Liver (tissue), 9 donors: ENCODE results near the gene NANOS1. TPM values are rescaled to one million over a fixed set of nuclear protein-coding genes. Genes with fewer than 3 reads are reported as not detected.

Experiments
- DNase-seq: peaks from one replicate; pipeline ENCODE4 v3.0.0-alpha.2; 2017; ENCODE audit warnings: low spot score
- H3K27ac ChIP-seq, 2 donors: one replicate each; pipeline ENCODE4 v1.7.0; 2013; ENCODE audit warnings: inconsistent platforms in 2 of 2, low read length in 2 of 2, control low read depth in 1 of 2, low read depth in 1 of 2, mild to moderate bottlenecking in 1 of 2
- H3K27me3 ChIP-seq, 4 donors: one replicate each; pipeline versions ENCODE4 v1.6.1 to v1.7.0; 2013; ENCODE audit warnings: low read length in 3 of 4, inconsistent platforms in 1 of 4, mild to moderate bottlenecking in 1 of 4, moderate library complexity in 1 of 4; ENCODE audit not compliant: control insufficient read depth in 4 of 4, insufficient read depth in 4 of 4
- H3K36me3 ChIP-seq, 4 donors: one replicate each; pipeline versions ENCODE4 v1.6.1 to v1.7.0; 2013; ENCODE audit warnings: low read length in 3 of 4, mild to moderate bottlenecking in 3 of 4, low read depth in 1 of 4, moderate library complexity in 1 of 4; ENCODE audit not compliant: control insufficient read depth in 4 of 4, insufficient read depth in 3 of 4
- H3K4me1 ChIP-seq, 4 donors: one replicate each; pipeline versions ENCODE4 v1.6.1 to v1.7.0; 2013; ENCODE audit warnings: low read length in 3 of 4, mild to moderate bottlenecking in 3 of 4, moderate library complexity in 1 of 4; ENCODE audit not compliant: control insufficient read depth in 4 of 4, insufficient read depth in 4 of 4
- H3K4me3 ChIP-seq, 3 donors: one replicate each; pipeline versions ENCODE4 v1.6.1 to v1.7.0; 2013; ENCODE audit warnings: low read length in 3 of 3, control low read depth in 1 of 3, low read depth in 1 of 3, mild to moderate bottlenecking in 1 of 3
- H3K9ac ChIP-seq, 2 donors: one replicate each; pipeline ENCODE4 v1.7.0; 2013; ENCODE audit warnings: low read length in 2 of 2, mild to moderate bottlenecking in 2 of 2, moderate library complexity in 2 of 2, control low read depth in 1 of 2, low read depth in 1 of 2
- H3K9me3 ChIP-seq, 4 donors: one replicate each; pipeline versions ENCODE4 v1.6.1 to v1.7.0; 2013; ENCODE audit warnings: low read length in 3 of 4; ENCODE audit not compliant: control insufficient read depth in 4 of 4
- EGR1 ChIP-seq, 2 donors: IDR thresholded peaks; 2 replicates each; pipeline ENCODE4 v1.6.1; 2016 to 2018; ENCODE audit warnings: antibody characterized with exemption in 2 of 2, low read depth in 2 of 2
- FOXA1 ChIP-seq: IDR thresholded peaks from 2 replicates; pipeline ENCODE4 v1.6.1; 2016; ENCODE audit warnings: antibody characterized with exemption
- FOXA2 ChIP-seq: IDR thresholded peaks from 2 replicates; pipeline ENCODE4 v1.6.1; 2016; ENCODE audit warnings: antibody characterized with exemption
- GABPA ChIP-seq, 2 donors: IDR thresholded peaks in 1 of 2; conservative IDR thresholded peaks in 1 of 2; 2 replicates each; pipeline ENCODE4 v1.6.1; 2016; ENCODE audit warnings: antibody characterized with exemption in 2 of 2, mild to moderate bottlenecking in 1 of 2, moderate library complexity in 1 of 2
- NR2F2 ChIP-seq: IDR thresholded peaks from 2 replicates; pipeline ENCODE4 v1.6.1; 2016; ENCODE audit warnings: antibody characterized with exemption
- RXRA ChIP-seq, 2 donors: IDR thresholded peaks; 2 replicates each; pipeline ENCODE4 v1.6.1; 2017 to 2018; ENCODE audit warnings: antibody characterized with exemption in 2 of 2, mild to moderate bottlenecking in 1 of 2
- WGBS: extraction: QIAGEN DNeasy Blood & Tissue Kit; methylation state at CpG from one replicate; pipeline ENCODE4 v1.1.7; 2013; 5-methylcytosine and 5-hydroxymethylcytosine counted together
- polyA plus RNA-seq, 2 donors: library from polyadenylated mRNA; stranded (reverse) in 1 of 2; unstranded in 1 of 2; fragments of 200-250 nt in 1 of 2; fragments of >200 nt in 1 of 2; fragmentation: Nextera tagmentation in 1 of 2; extraction: Ambion mirVana in 1 of 2; gene quantifications; one replicate each; pipeline versions ENCODE4 v1.2.1 to v1.2.3, GENCODE V29; 2013 to 2015
- total RNA-seq, 2 donors: library from RNA; depleted of rRNA; stranded (reverse); fragments of >200 nt; gene quantifications; one replicate each; pipeline ENCODE4 v1.2.3, GENCODE V29; 2014
- TF ChIP-seq, protein P1 (sequence below): IDR thresholded peaks from 2 replicates; pipeline ENCODE4 v1.6.1; 2016; ENCODE audit warnings: antibody characterized with exemption
- TF ChIP-seq, protein P2 (sequence below): IDR thresholded peaks from 2 replicates; pipeline ENCODE4 v1.6.1; 2016; ENCODE audit warnings: antibody characterized with exemption
- TF ChIP-seq, protein P3 (sequence below): IDR thresholded peaks from 2 replicates; pipeline ENCODE4 v1.6.1; 2016; ENCODE audit warnings: antibody characterized with exemption, mild to moderate bottlenecking
- TF ChIP-seq, protein P4 (sequence below): IDR thresholded peaks from 2 replicates; pipeline ENCODE4 v1.6.1; 2016; ENCODE audit warnings: antibody characterized with exemption
- donor health status: healthy.
- donor health status: healthy.
- donor health status: healthy.
- donor health status: healthy.
- donor health status: healthy.

NANOS1 gene
- total and polyA plus RNA-seq, 4 donors = 0.07 to 1.1 (median 0.10) TPM

DNA sequence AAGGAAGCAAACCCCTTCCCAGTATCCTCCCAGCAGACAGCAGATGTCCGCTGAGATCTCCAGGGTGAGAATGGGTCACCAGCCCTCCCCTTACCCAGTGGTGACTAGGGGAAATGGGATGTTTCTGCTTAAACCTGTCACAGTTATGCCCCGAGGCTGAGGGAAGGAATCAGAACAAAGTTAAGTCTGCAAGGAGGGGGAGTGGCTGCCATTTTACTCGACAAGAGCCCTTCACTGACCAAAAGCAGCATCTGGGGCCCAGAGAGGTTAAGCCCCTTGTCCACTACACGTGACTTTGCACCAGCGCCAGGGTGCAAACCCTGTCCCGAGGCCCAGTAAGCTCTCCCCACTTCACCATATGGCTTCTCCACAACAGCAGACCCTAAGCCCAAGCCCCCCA, 4.6 kb upstream of the NANOS1 start:
- Histone ChIP-seq H3K4me1 (peaks cover 0 to 9% (median 5%) of the 10 kb centered on the region in 4 donors), H3K9me3 (no peaks in the 10 kb centered on the region), H3K9ac (no peak overlapping the region), H3K36me3 (no peaks in the 10 kb centered on the region), H3K27me3 (no peaks in the 10 kb centered on the region), H3K27ac (no peak overlapping the region), H3K4me3 (no peak overlapping the region)
- peak; percentile 21 for DNase-seq
- TF ChIP-seq, protein P1, sequence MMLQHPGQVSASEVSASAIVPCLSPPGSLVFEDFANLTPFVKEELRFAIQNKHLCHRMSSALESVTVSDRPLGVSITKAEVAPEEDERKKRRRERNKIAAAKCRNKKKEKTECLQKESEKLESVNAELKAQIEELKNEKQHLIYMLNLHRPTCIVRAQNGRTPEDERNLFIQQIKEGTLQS = no peak
- TF ChIP-seq RXRA (IDR thresholded peaks at IDR 0.05) (no peak), NR2F2 (no peak), GABPA (IDR thresholded peaks at IDR 0.05 in 1 of 2, conservative IDR thresholded peaks at IDR 0.05 in 1 of 2) (no peak)
- TF ChIP-seq, protein P2, sequence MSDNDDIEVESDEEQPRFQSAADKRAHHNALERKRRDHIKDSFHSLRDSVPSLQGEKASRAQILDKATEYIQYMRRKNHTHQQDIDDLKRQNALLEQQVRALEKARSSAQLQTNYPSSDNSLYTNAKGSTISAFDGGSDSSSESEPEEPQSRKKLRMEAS = no peak
- 71% methylated on average over 6 of the region's 6 CpGs for WGBS

DNA sequence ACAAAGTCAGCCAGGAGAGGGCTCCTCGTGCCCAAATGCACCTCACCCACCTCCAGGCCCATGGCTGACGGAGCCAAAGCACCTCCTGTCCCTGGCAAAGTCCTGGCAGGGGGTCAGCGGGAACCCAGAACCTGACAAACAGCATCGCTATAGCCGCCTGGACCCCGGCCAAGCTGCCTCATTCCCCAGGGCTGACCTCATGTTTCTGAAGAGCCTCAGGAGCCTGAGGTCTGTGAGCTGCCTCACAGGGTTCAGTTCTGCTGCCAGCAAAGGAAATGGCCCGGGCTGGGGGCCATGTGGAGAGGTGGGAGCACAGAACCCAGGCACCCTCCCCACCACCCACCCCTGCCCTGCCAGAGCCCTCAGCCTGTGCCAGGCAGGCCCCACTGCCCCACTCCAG, 4.2 kb upstream of the NANOS1 start:
- Histone ChIP-seq H3K27me3 (no peaks in the 10 kb centered on the region), H3K36me3 (no peaks in the 10 kb centered on the region), H3K9ac (no peak overlapping the region), H3K4me1 (peaks cover 0 to 12% (median 8%) of the 10 kb centered on the region in 4 donors), H3K27ac (no peak overlapping the region), H3K4me3 (no peak overlapping the region), H3K9me3 (no peaks in the 10 kb centered on the region)
- DNase-seq = peak; percentile 30
- TF ChIP-seq, protein P3, sequence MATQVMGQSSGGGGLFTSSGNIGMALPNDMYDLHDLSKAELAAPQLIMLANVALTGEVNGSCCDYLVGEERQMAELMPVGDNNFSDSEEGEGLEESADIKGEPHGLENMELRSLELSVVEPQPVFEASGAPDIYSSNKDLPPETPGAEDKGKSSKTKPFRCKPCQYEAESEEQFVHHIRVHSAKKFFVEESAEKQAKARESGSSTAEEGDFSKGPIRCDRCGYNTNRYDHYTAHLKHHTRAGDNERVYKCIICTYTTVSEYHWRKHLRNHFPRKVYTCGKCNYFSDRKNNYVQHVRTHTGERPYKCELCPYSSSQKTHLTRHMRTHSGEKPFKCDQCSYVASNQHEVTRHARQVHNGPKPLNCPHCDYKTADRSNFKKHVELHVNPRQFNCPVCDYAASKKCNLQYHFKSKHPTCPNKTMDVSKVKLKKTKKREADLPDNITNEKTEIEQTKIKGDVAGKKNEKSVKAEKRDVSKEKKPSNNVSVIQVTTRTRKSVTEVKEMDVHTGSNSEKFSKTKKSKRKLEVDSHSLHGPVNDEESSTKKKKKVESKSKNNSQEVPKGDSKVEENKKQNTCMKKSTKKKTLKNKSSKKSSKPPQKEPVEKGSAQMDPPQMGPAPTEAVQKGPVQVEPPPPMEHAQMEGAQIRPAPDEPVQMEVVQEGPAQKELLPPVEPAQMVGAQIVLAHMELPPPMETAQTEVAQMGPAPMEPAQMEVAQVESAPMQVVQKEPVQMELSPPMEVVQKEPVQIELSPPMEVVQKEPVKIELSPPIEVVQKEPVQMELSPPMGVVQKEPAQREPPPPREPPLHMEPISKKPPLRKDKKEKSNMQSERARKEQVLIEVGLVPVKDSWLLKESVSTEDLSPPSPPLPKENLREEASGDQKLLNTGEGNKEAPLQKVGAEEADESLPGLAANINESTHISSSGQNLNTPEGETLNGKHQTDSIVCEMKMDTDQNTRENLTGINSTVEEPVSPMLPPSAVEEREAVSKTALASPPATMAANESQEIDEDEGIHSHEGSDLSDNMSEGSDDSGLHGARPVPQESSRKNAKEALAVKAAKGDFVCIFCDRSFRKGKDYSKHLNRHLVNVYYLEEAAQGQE = no peak
- WGBS = 74% methylated on average over 7 of the region's 7 CpGs

DNA sequence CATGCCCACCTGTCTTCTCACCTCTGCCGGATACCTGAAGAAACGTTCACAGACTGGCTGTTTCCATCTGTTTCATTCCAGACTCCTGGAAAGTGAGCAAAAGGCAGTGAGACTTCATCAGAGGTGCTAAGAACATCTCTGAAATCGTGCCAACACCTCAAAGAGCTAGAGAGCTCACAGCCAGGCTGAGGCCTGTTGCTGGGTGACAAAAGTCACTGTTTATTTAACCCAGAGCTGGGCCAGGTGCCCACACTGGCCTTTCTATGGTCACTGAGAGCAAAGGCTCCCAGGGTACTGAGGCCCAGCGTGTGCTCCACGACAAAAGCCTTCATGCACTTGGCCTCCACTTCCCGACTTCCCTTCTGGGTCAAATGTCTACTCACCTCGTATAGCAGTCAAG, 3.7 kb upstream of the NANOS1 start:
- 72% methylated on average over 7 of the region's 7 CpGs for WGBS
- Histone ChIP-seq H3K36me3 (no peaks in the 10 kb centered on the region), H3K9ac (no peak overlapping the region), H3K4me3 (no peak overlapping the region), H3K9me3 (no peaks in the 10 kb centered on the region), H3K27ac (no peak overlapping the region), H3K4me1 (peaks cover 2 to 16% (median 12%) of the 10 kb centered on the region in 4 donors), H3K27me3 (no peaks in the 10 kb centered on the region)
- no peak for TF ChIP-seq EGR1 (IDR thresholded peaks at IDR 0.05; ENCODE audit: low read depth in 2 of 2)
- TF ChIP-seq FOXA2 = peak; percentile 44
- no peak for TF ChIP-seq GABPA (IDR thresholded peaks at IDR 0.05 in 1 of 2, conservative IDR thresholded peaks at IDR 0.05 in 1 of 2)
- TF ChIP-seq FOXA1 = peak; percentile 19
- TF ChIP-seq, protein P4, sequence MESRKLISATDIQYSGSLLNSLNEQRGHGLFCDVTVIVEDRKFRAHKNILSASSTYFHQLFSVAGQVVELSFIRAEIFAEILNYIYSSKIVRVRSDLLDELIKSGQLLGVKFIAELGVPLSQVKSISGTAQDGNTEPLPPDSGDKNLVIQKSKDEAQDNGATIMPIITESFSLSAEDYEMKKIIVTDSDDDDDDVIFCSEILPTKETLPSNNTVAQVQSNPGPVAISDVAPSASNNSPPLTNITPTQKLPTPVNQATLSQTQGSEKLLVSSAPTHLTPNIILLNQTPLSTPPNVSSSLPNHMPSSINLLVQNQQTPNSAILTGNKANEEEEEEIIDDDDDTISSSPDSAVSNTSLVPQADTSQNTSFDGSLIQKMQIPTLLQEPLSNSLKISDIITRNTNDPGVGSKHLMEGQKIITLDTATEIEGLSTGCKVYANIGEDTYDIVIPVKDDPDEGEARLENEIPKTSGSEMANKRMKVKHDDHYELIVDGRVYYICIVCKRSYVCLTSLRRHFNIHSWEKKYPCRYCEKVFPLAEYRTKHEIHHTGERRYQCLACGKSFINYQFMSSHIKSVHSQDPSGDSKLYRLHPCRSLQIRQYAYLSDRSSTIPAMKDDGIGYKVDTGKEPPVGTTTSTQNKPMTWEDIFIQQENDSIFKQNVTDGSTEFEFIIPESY = no peak
- DNase-seq = peak; percentile 27
